ENCODE data around the gene PRR23A.

The PRR23A gene

GRCh38 chr3:138972941-138973340, 33.1 kb downstream of the PRR23A start:
- DNase-seq (ENCODE audit: low read depth in 3 of 3), result no peak

DNA sequence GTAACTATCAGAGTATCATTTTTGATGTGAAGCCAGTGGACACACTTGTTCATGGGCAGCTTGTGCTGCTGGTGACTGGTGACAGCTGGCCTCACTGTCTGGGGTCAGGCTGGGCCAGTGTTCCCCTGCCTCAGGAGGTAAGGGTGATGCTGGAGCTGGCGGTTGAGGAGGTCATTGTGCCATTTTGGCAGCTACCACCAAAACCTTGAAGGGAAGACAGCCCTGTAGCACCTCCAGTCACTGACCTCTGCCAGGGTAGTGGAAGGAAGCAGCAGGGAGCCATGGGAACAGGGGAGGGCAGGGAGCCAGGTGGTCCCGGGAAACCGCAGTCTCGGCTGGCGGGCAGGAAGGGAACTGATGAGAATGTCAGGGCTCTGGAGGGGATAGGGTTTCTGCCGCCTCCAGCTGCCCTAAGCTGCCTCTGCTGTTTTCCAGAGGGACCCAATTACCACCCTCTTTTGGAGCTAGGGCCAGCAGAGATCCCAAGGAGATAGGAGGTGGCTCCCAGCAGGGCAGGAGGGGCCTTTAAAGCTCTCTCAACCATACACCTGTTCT, 34.2 kb downstream of the PRR23A start:
- no peak for DNase-seq (ENCODE audit: low read depth in 3 of 3)

DNA sequence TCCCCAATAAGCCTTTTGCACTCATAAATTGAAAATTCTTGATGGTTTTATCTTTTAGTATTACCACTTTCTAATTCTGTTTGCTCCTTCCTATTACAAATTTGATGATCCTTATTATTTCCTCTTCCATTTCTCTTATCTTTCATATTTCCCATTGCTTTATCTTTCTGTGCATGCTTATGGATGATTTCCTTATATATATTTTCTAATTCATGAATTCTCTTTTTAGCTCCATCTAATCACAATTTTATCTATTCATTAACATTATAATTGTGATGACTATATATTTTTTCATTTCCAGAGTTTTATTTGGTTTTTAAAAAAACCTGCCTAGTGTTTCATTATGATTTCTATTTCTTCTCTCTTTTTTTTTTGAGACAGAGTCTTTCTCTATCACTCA, 41.1 kb downstream of the PRR23A start:
- DNase-seq (ENCODE audit: low read depth in 3 of 3), result no peak

- DNase-seq (ENCODE audit: low read depth in 3 of 3), result no peak
Measured at GRCh38 chr3:138964264-138964663, 41.8 kb downstream of the PRR23A start.

- DNase-seq (ENCODE audit: low read depth in 3 of 3), result no peak
Measured at GRCh38 chr3:138962854-138963560, 43.1 kb downstream of the PRR23A start.

DNA sequence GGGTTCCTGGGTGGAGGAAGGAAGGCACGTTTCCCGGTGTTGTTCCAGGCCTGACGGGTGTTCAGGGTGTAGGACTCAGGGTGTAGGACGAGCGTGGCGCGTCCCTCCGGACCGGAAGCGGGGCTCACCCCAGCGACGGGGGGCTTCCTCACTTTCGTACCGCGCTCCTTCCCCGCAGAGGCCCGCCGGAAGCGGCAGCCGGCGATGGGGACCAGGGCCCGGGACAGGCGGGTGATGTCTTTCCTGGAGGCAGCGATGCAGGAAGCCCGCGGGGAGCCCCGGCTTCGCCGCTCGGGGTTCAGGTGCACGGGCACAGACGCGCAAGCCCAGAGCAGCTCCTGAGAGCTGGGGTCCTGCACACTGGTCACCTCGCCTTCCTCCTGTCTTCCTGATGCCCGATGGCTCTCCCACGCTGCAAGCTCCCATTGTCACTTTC, 45.6 kb downstream of the PRR23A start:
- DNase-seq (ENCODE audit: low read depth in 3 of 3), result no peak
